SK-N-SH (cell line): Measurements from ENCODE around the gene VCAN. TPM values are rescaled to one million over a fixed set of nuclear protein-coding genes. Genes with fewer than 3 reads are reported as not detected.

Experiments
- CTCF ChIA-PET: fragments of 300-600, 350-600 bp; formaldehyde crosslinking; extraction: SDS; loops from one replicate; lab custom pipeline; 2021; lab: Yijun Ruan, JAX
- POLR2A ChIA-PET: fragments of 350-600 bp; sonication (Branson Sonifier 250); formaldehyde crosslinking; extraction: SDS; loops from one replicate; lab custom pipeline; 2020; ENCODE audit warnings: antibody characterized with exemption, inconsistent platforms; lab: Yijun Ruan, JAX
- DNase-seq: peaks from one replicate; pipeline ENCODE4 v3.0.0; 2012
- H2AFZ ChIP-seq: fragments of 200-600 bp; sonication (generic); 2 replicates; pipeline ENCODE4 v1.8.1; 2016; ENCODE audit warnings: antibody characterized with exemption, mild to moderate bottlenecking, low read depth
- H3F3A ChIP-seq: fragments of 200-600 bp; sonication (generic); replicated peaks from 2 replicates; pipeline ENCODE3; 2016; ENCODE audit warnings: antibody characterized with exemption, mild to moderate bottlenecking; ENCODE audit not compliant: insufficient read depth
- H3K27ac ChIP-seq, 2 experiments: fragments of 200-500 bp in 1 of 2; fragments of 200-600 bp in 1 of 2; sonication (Bioruptor generic) in 1 of 2; sonication (generic), shearing (Covaris generic) in 1 of 2; 2 replicates each; pipeline versions ENCODE4 v1.5.1 to v1.6.1; 2014 to 2016; ENCODE audit warnings: low read depth in 2 of 2, inconsistent platforms in 1 of 2, low read length in 1 of 2, mild to moderate bottlenecking in 1 of 2, mixed read lengths in 1 of 2
- H3K27me3 ChIP-seq: fragments of 200-600 bp; sonication (generic), shearing (Covaris generic); 2 replicates; pipeline ENCODE4 v1.6.1; 2016; ENCODE audit warnings: mixed run types; ENCODE audit not compliant: insufficient read depth
- H3K36me3 ChIP-seq, 2 experiments: fragments of 200-500 bp in 1 of 2; fragments of 200-600 bp in 1 of 2; sonication (Bioruptor generic) in 1 of 2; sonication (generic) in 1 of 2; replicated peaks in 1 of 2; 2 replicates each; pipeline versions ENCODE3 to v1.5.1; 2014 to 2016; ENCODE audit warnings: low read length in 1 of 2, mild to moderate bottlenecking in 1 of 2; ENCODE audit not compliant: insufficient read depth in 2 of 2, control insufficient read depth in 1 of 2
- H3K4me1 ChIP-seq, 2 experiments: fragments of 200-500 bp in 1 of 2; fragments of 200-600 bp in 1 of 2; sonication (Bioruptor generic) in 1 of 2; sonication (generic), shearing (Covaris generic) in 1 of 2; 2 replicates each; pipeline versions ENCODE4 v1.5.1 to v1.6.1; 2014 to 2016; ENCODE audit warnings: low read depth in 1 of 2, low read length in 1 of 2, mixed run types in 1 of 2; ENCODE audit not compliant: insufficient read depth in 2 of 2, control insufficient read depth in 1 of 2
- H3K4me2 ChIP-seq: fragments of 200-600 bp; sonication (generic), shearing (Covaris generic); 2 replicates; pipeline ENCODE4 v1.6.1; 2017; ENCODE audit warnings: mixed run types
- H3K4me3 ChIP-seq, 2 experiments: fragments of 200-500 bp in 1 of 2; fragments of 200-600 bp in 1 of 2; sonication (Bioruptor generic) in 1 of 2; sonication (generic), shearing (Covaris generic) in 1 of 2; 2 replicates each; pipeline versions ENCODE4 v1.5.1 to v1.8.1; 2014 to 2016; ENCODE audit warnings: low read depth in 2 of 2, inconsistent platforms in 1 of 2, low read length in 1 of 2, mild to moderate bottlenecking in 1 of 2, mixed read lengths in 1 of 2, moderate library complexity in 1 of 2
- H3K79me2 ChIP-seq: fragments of 200-600 bp; sonication (generic); 2 replicates; pipeline ENCODE4 v1.8.1; 2017; ENCODE audit warnings: mild to moderate bottlenecking; ENCODE audit not compliant: insufficient read depth
- H3K9ac ChIP-seq: fragments of 200-600 bp; sonication (generic); 2 replicates; pipeline ENCODE4 v1.6.1; 2017; ENCODE audit warnings: mixed run types
- H3K9me2 ChIP-seq: fragments of 200-600 bp; sonication (generic); 2 replicates; pipeline ENCODE4 v1.6.1; 2017; ENCODE audit warnings: mixed run types
- H3K9me3 ChIP-seq: fragments of 200-600 bp; sonication (generic); 2 replicates; pipeline ENCODE4 v1.6.1; 2017; ENCODE audit warnings: mixed run types, mild to moderate bottlenecking, moderate library complexity
- H4K20me1 ChIP-seq: fragments of 200-600 bp; sonication (generic); 2 replicates; pipeline ENCODE4 v1.6.1; 2017; ENCODE audit warnings: mild to moderate bottlenecking, mixed run types; ENCODE audit not compliant: insufficient read depth
- CHD2 ChIP-seq: fragments of 150-350 bp; IDR thresholded peaks from 2 replicates; pipeline ENCODE4 v1.6.1; 2018; ENCODE audit warnings: low read length; ENCODE audit not compliant: partially characterized antibody
- CTCF ChIP-seq: fragments of 200-600 bp; sonication (generic); IDR thresholded peaks from 2 replicates; pipeline ENCODE4 v1.6.1; 2017; ENCODE audit warnings: antibody characterized with exemption, mild to moderate bottlenecking, moderate library complexity
- EZH2phosphoT487 ChIP-seq: fragments of 200-600 bp; sonication (generic); IDR thresholded peaks from 2 replicates; pipeline ENCODE4 v1.6.1; 2017; ENCODE audit warnings: low read depth, mixed run types, mild to moderate bottlenecking, antibody characterized with exemption, moderate library complexity, borderline replicate concordance
- GABPA ChIP-seq: IDR thresholded peaks from 2 replicates; pipeline ENCODE4 v1.4.0; 2012; ENCODE audit warnings: low read depth, mild to moderate bottlenecking
- GATA2 ChIP-seq: sonication (generic); formaldehyde crosslinking; IDR thresholded peaks from 2 replicates; pipeline ENCODE4 v1.5.0; 2020; ENCODE audit warnings: mild to moderate bottlenecking, missing genetic modification reagents
- MAX ChIP-seq: IDR thresholded peaks from 2 replicates; pipeline ENCODE4 v1.4.0; 2012; ENCODE audit warnings: low read depth
- MXI1 ChIP-seq: IDR thresholded peaks from 2 replicates; pipeline ENCODE4 v1.6.1; 2012; ENCODE audit warnings: mild to moderate bottlenecking, low read depth, low read length, improper control_type of control experiment
- REST ChIP-seq: IDR thresholded peaks from 2 replicates; pipeline ENCODE4 v1.6.1; 2012; ENCODE audit warnings: mild to moderate bottlenecking, low read depth, low read length, moderate library complexity
- RFX5 ChIP-seq: IDR thresholded peaks from 2 replicates; pipeline ENCODE4 v1.6.1; 2012; ENCODE audit warnings: mild to moderate bottlenecking, improper control_type of control experiment, low read length
- RXRA ChIP-seq: IDR thresholded peaks from 2 replicates; pipeline ENCODE4 v1.4.0; 2012; ENCODE audit warnings: low read depth, mild to moderate bottlenecking, borderline replicate concordance
- TCF12 ChIP-seq: IDR thresholded peaks from 2 replicates; pipeline ENCODE4 v1.4.0; 2012
- WGBS: methylation state at CpG from one replicate; pipeline ENCODE4 v1.1.6; 2017; ENCODE audit warnings: low lambda C conversion rate; 5-methylcytosine and 5-hydroxymethylcytosine counted together
- polyA plus RNA-seq, 3 experiments: library from polyadenylated mRNA; depleted of rRNA; stranded (reverse); fragments of >200 nt; gene quantifications; 2 replicates each; pipeline ENCODE4 v1.2.3, GENCODE V29; 2012

VCAN gene
- polyA plus RNA-seq, 1 of the 3 experiments (the other 2 are of a cell fraction), result 142 TPM

GRCh38 chr5:83447533-83447932, 24.0 kb upstream of the VCAN start:
- Histone ChIP-seq H3K4me1 (no peaks in the 10 kb centered on the region; a peak in 2 of 4 replicates), H3K27me3 (no peaks in the 10 kb centered on the region)
- DNase-seq, result no peak
- TF ChIP-seq GABPA (no peak), CTCF (no peak), TCF12 (no peak), EZH2phosphoT487 (no peak), MXI1 (no peak), RFX5 (no peak), REST (no peak), CHD2 (no peak), RXRA (no peak), GATA2 (CRISPR knock-in tag) (no peak), MAX (no peak)
- TF ChIP-seq, all 33 proteins: peak for 0
- Histone ChIP-seq H4K20me1 (no peaks in the 10 kb centered on the region), H3K36me3 (no peaks in the 10 kb centered on the region), H3F3A (no peaks in the 10 kb centered on the region), H2AFZ (no peak overlapping the region), H3K4me2 (no peak overlapping the region), H3K79me2 (no peaks in the 10 kb centered on the region), H3K9me3 (no peaks in the 10 kb centered on the region), H3K27ac (no peak overlapping the region), H3K4me3 (no peak overlapping the region), H3K9ac (no peak overlapping the region), H3K9me2 (no peaks in the 10 kb centered on the region)
- CTCF ChIA-PET, result interaction anchor here (1.4 kb wide), 1 partner anchor 1096 kb away, joined by 4 read pairs; no protein-coding TSS in a partner anchor
- POLR2A ChIA-PET, result no interaction called here
- WGBS, result 59% methylated on average over 1 of the region's 1 CpG
